ENCODE results near the gene LRIG1.

Gene LRIG1

GRCh38 chr3:66482018-66482404 lies 18.8 kb downstream of the LRIG1 start:
- DNase-seq, result no peak
- no peaks in the 10 kb centered on the region for H3K27me3 ChIP-seq (replicated peaks; ENCODE audit: control insufficient read depth, insufficient read depth, low read length, poor library complexity, severe bottlenecking)
- no peaks in the 10 kb centered on the region for H3K36me3 ChIP-seq (ENCODE audit: control insufficient read depth, insufficient read depth, low read length)
- peak overlapping the region; percentile 40 for H3K27ac ChIP-seq (ENCODE audit: insufficient read depth, low read length, poor library complexity, severe bottlenecking)
- peaks cover 38% of the 10 kb centered on the region for H3K4me1 ChIP-seq (ENCODE audit: control insufficient read depth, insufficient read depth, low read length, poor library complexity, severe bottlenecking)
- peak overlapping the region; percentile 31 for H3K4me3 ChIP-seq (ENCODE audit: insufficient read depth, low read depth, low read length, poor library complexity, severe bottlenecking)
- H3K9me3 ChIP-seq (ENCODE audit: control insufficient read depth, low read length), result no peaks in the 10 kb centered on the region

- DNase-seq, result no peak
- Histone ChIP-seq H3K27ac (ENCODE audit: insufficient read depth, low read length, poor library complexity, severe bottlenecking) (peak overlapping the region; percentile 40), H3K27me3 (replicated peaks; ENCODE audit: control insufficient read depth, insufficient read depth, low read length, poor library complexity, severe bottlenecking) (no peaks in the 10 kb centered on the region), H3K36me3 (ENCODE audit: control insufficient read depth, insufficient read depth, low read length) (no peaks in the 10 kb centered on the region), H3K4me1 (ENCODE audit: control insufficient read depth, insufficient read depth, low read length, poor library complexity, severe bottlenecking) (peaks cover 38% of the 10 kb centered on the region), H3K4me3 (ENCODE audit: insufficient read depth, low read depth, low read length, poor library complexity, severe bottlenecking) (peak overlapping the region; percentile 31), H3K9me3 (ENCODE audit: control insufficient read depth, low read length) (no peaks in the 10 kb centered on the region)
Observed at GRCh38 chr3:66481071-66482017, 19.5 kb downstream of the LRIG1 start.

- peaks cover 38% of the 10 kb centered on the region for H3K4me1 ChIP-seq (ENCODE audit: control insufficient read depth, insufficient read depth, low read length, poor library complexity, severe bottlenecking)
- no peak overlapping the region for H3K4me3 ChIP-seq (ENCODE audit: insufficient read depth, low read depth, low read length, poor library complexity, severe bottlenecking)
- no peaks in the 10 kb centered on the region for H3K36me3 ChIP-seq (ENCODE audit: control insufficient read depth, insufficient read depth, low read length)
- no peaks in the 10 kb centered on the region for H3K27me3 ChIP-seq (replicated peaks; ENCODE audit: control insufficient read depth, insufficient read depth, low read length, poor library complexity, severe bottlenecking)
- peak in 2 of 3 donors; percentile 23 to 36 for DNase-seq
- H3K27ac ChIP-seq (ENCODE audit: insufficient read depth, low read length, poor library complexity, severe bottlenecking), result peak overlapping the region; percentile 40
- no peaks in the 10 kb centered on the region for H3K9me3 ChIP-seq (ENCODE audit: control insufficient read depth, low read length)
Observed at GRCh38 chr3:66480666-66481065, 20.2 kb downstream of the LRIG1 start.

- H3K9me3 ChIP-seq (ENCODE audit: control insufficient read depth, low read length), result no peaks in the 10 kb centered on the region
- no peak overlapping the region for H3K27ac ChIP-seq (ENCODE audit: insufficient read depth, low read length, poor library complexity, severe bottlenecking)
- H3K4me3 ChIP-seq (ENCODE audit: insufficient read depth, low read depth, low read length, poor library complexity, severe bottlenecking), result no peak overlapping the region
- peaks cover 38% of the 10 kb centered on the region for H3K4me1 ChIP-seq (ENCODE audit: control insufficient read depth, insufficient read depth, low read length, poor library complexity, severe bottlenecking)
- H3K36me3 ChIP-seq (ENCODE audit: control insufficient read depth, insufficient read depth, low read length), result no peaks in the 10 kb centered on the region
- DNase-seq, result no peak
- no peaks in the 10 kb centered on the region for H3K27me3 ChIP-seq (replicated peaks; ENCODE audit: control insufficient read depth, insufficient read depth, low read length, poor library complexity, severe bottlenecking)
Observed at GRCh38 chr3:66479532-66479947, 21.3 kb downstream of the LRIG1 start.

- Histone ChIP-seq H3K27me3 (replicated peaks; ENCODE audit: control insufficient read depth, insufficient read depth, low read length, poor library complexity, severe bottlenecking) (no peaks in the 10 kb centered on the region), H3K27ac (ENCODE audit: insufficient read depth, low read length, poor library complexity, severe bottlenecking) (no peak overlapping the region), H3K4me1 (ENCODE audit: control insufficient read depth, insufficient read depth, low read length, poor library complexity, severe bottlenecking) (peaks cover 41% of the 10 kb centered on the region), H3K36me3 (ENCODE audit: control insufficient read depth, insufficient read depth, low read length) (no peaks in the 10 kb centered on the region), H3K9me3 (ENCODE audit: control insufficient read depth, low read length) (no peaks in the 10 kb centered on the region), H3K4me3 (ENCODE audit: insufficient read depth, low read depth, low read length, poor library complexity, severe bottlenecking) (no peak overlapping the region)
- no peak for DNase-seq
Observed at GRCh38 chr3:66478960-66479359, 21.9 kb downstream of the LRIG1 start.

GRCh38 chr3:66477856-66478255 lies 23.0 kb downstream of the LRIG1 start:
- H3K4me1 ChIP-seq (ENCODE audit: control insufficient read depth, insufficient read depth, low read length, poor library complexity, severe bottlenecking), result peaks cover 43% of the 10 kb centered on the region
- H3K27me3 ChIP-seq (replicated peaks; ENCODE audit: control insufficient read depth, insufficient read depth, low read length, poor library complexity, severe bottlenecking), result no peaks in the 10 kb centered on the region
- no peak for DNase-seq
- H3K9me3 ChIP-seq (ENCODE audit: control insufficient read depth, low read length), result no peaks in the 10 kb centered on the region
- no peaks in the 10 kb centered on the region for H3K36me3 ChIP-seq (ENCODE audit: control insufficient read depth, insufficient read depth, low read length)
- H3K27ac ChIP-seq (ENCODE audit: insufficient read depth, low read length, poor library complexity, severe bottlenecking), result no peak overlapping the region
- no peak overlapping the region for H3K4me3 ChIP-seq (ENCODE audit: insufficient read depth, low read depth, low read length, poor library complexity, severe bottlenecking)

GRCh38 chr3:66476852-66477381 lies 23.9 kb downstream of the LRIG1 start:
- Histone ChIP-seq H3K4me1 (ENCODE audit: control insufficient read depth, insufficient read depth, low read length, poor library complexity, severe bottlenecking) (peaks cover 43% of the 10 kb centered on the region), H3K27me3 (replicated peaks; ENCODE audit: control insufficient read depth, insufficient read depth, low read length, poor library complexity, severe bottlenecking) (no peaks in the 10 kb centered on the region), H3K9me3 (ENCODE audit: control insufficient read depth, low read length) (no peaks in the 10 kb centered on the region), H3K4me3 (ENCODE audit: insufficient read depth, low read depth, low read length, poor library complexity, severe bottlenecking) (no peak overlapping the region), H3K27ac (ENCODE audit: insufficient read depth, low read length, poor library complexity, severe bottlenecking) (no peak overlapping the region), H3K36me3 (ENCODE audit: control insufficient read depth, insufficient read depth, low read length) (no peaks in the 10 kb centered on the region)
- no peak for DNase-seq

- Histone ChIP-seq H3K4me3 (ENCODE audit: insufficient read depth, low read depth, low read length, poor library complexity, severe bottlenecking) (no peak overlapping the region), H3K4me1 (ENCODE audit: control insufficient read depth, insufficient read depth, low read length, poor library complexity, severe bottlenecking) (peaks cover 37% of the 10 kb centered on the region), H3K27ac (ENCODE audit: insufficient read depth, low read length, poor library complexity, severe bottlenecking) (no peak overlapping the region), H3K36me3 (ENCODE audit: control insufficient read depth, insufficient read depth, low read length) (no peaks in the 10 kb centered on the region), H3K27me3 (replicated peaks; ENCODE audit: control insufficient read depth, insufficient read depth, low read length, poor library complexity, severe bottlenecking) (no peaks in the 10 kb centered on the region), H3K9me3 (ENCODE audit: control insufficient read depth, low read length) (no peaks in the 10 kb centered on the region)
- no peak for DNase-seq
Observed at GRCh38 chr3:66475386-66476020, 25.3 kb downstream of the LRIG1 start.

- H3K4me1 ChIP-seq (ENCODE audit: control insufficient read depth, insufficient read depth, low read length, poor library complexity, severe bottlenecking), result peaks cover 29% of the 10 kb centered on the region
- H3K36me3 ChIP-seq (ENCODE audit: control insufficient read depth, insufficient read depth, low read length), result no peaks in the 10 kb centered on the region
- no peaks in the 10 kb centered on the region for H3K27me3 ChIP-seq (replicated peaks; ENCODE audit: control insufficient read depth, insufficient read depth, low read length, poor library complexity, severe bottlenecking)
- H3K4me3 ChIP-seq (ENCODE audit: insufficient read depth, low read depth, low read length, poor library complexity, severe bottlenecking), result peak overlapping the region; percentile 19
- H3K9me3 ChIP-seq (ENCODE audit: control insufficient read depth, low read length), result no peaks in the 10 kb centered on the region
- H3K27ac ChIP-seq (ENCODE audit: insufficient read depth, low read length, poor library complexity, severe bottlenecking), result peak overlapping the region; percentile 50
- no peak for DNase-seq
Observed at GRCh38 chr3:66473692-66474091, 27.1 kb downstream of the LRIG1 start.

GRCh38 chr3:66473181-66473580 lies 27.6 kb downstream of the LRIG1 start:
- H3K36me3 ChIP-seq (ENCODE audit: control insufficient read depth, insufficient read depth, low read length), result no peaks in the 10 kb centered on the region
- H3K4me1 ChIP-seq (ENCODE audit: control insufficient read depth, insufficient read depth, low read length, poor library complexity, severe bottlenecking), result peaks cover 29% of the 10 kb centered on the region
- no peaks in the 10 kb centered on the region for H3K9me3 ChIP-seq (ENCODE audit: control insufficient read depth, low read length)
- peak overlapping the region; percentile 19 for H3K4me3 ChIP-seq (ENCODE audit: insufficient read depth, low read depth, low read length, poor library complexity, severe bottlenecking)
- H3K27me3 ChIP-seq (replicated peaks; ENCODE audit: control insufficient read depth, insufficient read depth, low read length, poor library complexity, severe bottlenecking), result no peaks in the 10 kb centered on the region
- DNase-seq, result no peak
- peak overlapping the region; percentile 50 for H3K27ac ChIP-seq (ENCODE audit: insufficient read depth, low read length, poor library complexity, severe bottlenecking)
